HUES48 (cell line): ENCODE measurements around the gene OR2V1.
A peak's percentile ranks its signal among the peaks of the same experiment; 100 is the strongest.
"Not testable (repeated sequence)": the region's sequence is repeated elsewhere in the genome, so short reads cannot be mapped to it uniquely, and the experiment has no call there.

Experiments used
- H3K27ac ChIP-seq: one replicate; pipeline ENCODE4 v1.7.0; 2013; ENCODE audit warnings: low read depth, low read length, inconsistent platforms
- H3K27me3 ChIP-seq: 2 replicates; pipeline ENCODE4 v1.6.1; 2013; ENCODE audit warnings: mild to moderate bottlenecking, low read length; ENCODE audit not compliant: control insufficient read depth, insufficient read depth
- H3K36me3 ChIP-seq: 2 replicates; pipeline ENCODE4 v1.6.1; 2013; ENCODE audit warnings: low read length; ENCODE audit not compliant: control insufficient read depth, insufficient read depth
- H3K4me1 ChIP-seq: 2 replicates; pipeline ENCODE4 v1.6.1; 2013; ENCODE audit warnings: mild to moderate bottlenecking, low read length; ENCODE audit not compliant: control insufficient read depth, insufficient read depth
- H3K4me3 ChIP-seq: 2 replicates; pipeline ENCODE4 v1.5.1; 2013; ENCODE audit warnings: mild to moderate bottlenecking, low read depth, low read length
- H3K9ac ChIP-seq: 2 replicates; pipeline ENCODE4 v1.6.1; 2013; ENCODE audit warnings: mild to moderate bottlenecking, low read depth, low read length, moderate library complexity
- H3K9me3 ChIP-seq: 2 replicates; pipeline ENCODE4 v1.6.1; 2013; ENCODE audit warnings: low read length; ENCODE audit not compliant: control insufficient read depth, insufficient read depth

OR2V1 gene

DNA sequence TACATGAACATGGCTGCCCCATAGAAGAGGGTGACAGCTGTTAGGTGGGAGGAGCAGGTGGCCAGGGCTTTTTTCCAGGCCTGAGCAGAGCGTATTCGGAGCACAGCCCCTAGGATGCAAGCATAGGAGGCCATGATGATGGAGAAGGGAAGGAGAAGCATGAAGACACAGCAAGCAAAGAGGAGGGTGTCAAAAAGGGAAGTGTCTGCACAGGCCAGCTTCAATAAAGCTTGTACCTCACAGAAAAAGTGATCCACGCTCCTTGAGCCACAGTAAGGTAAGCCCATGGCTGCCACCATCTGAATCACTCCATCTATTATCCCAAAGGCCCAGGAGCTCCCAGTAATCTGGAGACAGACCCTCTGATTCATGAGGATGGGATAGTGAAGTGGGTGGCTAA is 6.4 kb downstream of the OR2V1 start:
- peaks cover 8% of the 10 kb centered on the region; the same call in 1 of the 2 replicates for H3K9me3 ChIP-seq
- no peak overlapping the region for H3K27ac ChIP-seq
- no peak overlapping the region for H3K4me3 ChIP-seq
- H3K36me3 ChIP-seq, result no peaks in the 10 kb centered on the region
- no peaks in the 10 kb centered on the region for H3K4me1 ChIP-seq
- no peak overlapping the region for H3K9ac ChIP-seq
- H3K27me3 ChIP-seq, result no peaks in the 10 kb centered on the region

DNA sequence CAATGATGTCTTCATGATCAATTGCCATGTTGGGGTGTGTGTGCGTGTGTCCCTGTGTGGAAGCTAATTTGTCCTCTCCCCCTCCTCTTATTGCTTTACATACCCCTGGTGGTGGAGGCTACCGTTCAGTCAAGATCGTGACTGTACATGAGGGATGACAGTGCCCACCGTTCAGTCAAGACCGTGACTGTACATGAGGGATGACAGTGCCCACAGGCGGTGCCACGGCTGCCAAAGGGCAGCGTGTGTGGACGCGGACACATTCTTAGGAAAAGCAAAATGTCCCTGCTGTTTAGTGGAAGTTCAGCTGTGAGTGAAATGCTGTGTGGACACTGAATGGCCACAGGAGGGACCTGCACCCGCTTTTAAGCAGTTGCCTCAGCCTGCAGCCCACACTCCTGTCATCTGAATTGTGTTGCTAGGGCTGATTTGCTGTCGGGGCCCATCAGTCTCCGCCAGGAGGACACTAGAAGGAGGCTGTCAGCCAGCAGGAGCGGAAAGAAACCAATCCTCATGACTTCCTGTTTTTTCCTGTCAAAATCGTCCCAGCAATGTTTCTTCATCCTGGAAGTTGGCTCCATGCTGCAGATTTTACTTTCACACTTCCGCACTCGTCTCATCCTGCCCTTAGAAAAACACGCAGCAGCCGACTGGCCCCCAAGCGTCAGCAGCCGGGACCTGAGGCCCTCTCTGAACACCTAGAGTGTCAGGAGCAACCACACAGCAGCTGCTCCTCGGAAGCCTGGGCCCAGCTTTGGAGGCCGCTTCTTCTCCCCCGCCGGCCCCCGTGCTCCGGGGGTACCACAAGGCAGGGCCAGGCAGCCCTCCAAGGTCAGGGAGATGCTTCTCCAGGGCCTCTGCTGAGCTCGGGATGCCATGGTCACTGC is 9.1 kb downstream of the OR2V1 start:
- no peak overlapping the region for H3K9ac ChIP-seq
- no peak overlapping the region for H3K4me3 ChIP-seq
- no peak overlapping the region for H3K27ac ChIP-seq
- H3K4me1 ChIP-seq, result no peaks in the 10 kb centered on the region
- no peaks in the 10 kb centered on the region for H3K36me3 ChIP-seq
- H3K27me3 ChIP-seq, result peaks cover 3% of the 10 kb centered on the region; the same call in 1 of the 2 replicates
- H3K9me3 ChIP-seq, result peaks cover 8% of the 10 kb centered on the region

DNA sequence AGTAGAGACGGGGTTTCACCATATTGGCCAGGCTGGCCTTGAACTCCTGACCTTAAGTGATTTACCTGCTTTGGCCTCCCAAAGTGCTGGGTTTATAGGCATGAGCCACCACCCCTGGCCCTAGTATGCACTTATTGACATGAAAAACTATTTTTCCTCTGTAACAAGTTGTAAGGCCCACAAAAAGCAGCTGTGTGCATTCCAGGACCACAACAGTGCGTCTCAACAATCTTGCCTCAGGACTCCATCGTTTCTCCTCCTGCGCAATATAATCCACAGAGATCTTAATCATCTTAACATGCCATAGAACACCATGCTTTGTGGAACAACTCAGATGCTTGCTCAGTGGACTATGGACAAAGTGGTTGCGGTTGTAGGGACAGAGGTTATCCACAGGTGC is 10.2 kb downstream of the OR2V1 start:
- Histone ChIP-seq H3K27ac (no peak overlapping the region), H3K4me3 (no peak overlapping the region), H3K4me1 (no peaks in the 10 kb centered on the region), H3K36me3 (no peaks in the 10 kb centered on the region), H3K9ac (no peak overlapping the region), H3K27me3 (peaks cover 11% of the 10 kb centered on the region), H3K9me3 (peaks cover 8% of the 10 kb centered on the region)

DNA sequence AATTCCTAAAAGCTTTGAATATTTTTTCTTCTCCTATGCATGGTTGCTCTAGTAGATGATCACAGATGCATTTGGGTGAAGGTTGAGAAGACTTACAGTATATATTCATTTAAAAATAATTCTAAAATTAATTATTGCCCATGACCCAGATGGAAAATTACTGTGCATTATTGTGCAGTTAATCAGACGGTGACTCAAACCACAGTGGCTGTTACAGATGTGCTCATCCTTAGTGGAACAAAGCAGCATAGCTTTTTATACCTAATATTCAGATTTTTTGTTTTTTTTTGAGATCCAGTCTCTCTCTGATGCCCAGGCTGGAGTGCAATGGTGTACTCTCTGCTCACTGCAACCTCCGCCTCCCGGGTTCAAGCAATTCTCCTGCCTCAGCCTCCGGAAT is 10.7 kb downstream of the OR2V1 start:
- no peaks in the 10 kb centered on the region for H3K4me1 ChIP-seq
- H3K4me3 ChIP-seq, result no peak overlapping the region
- no peaks in the 10 kb centered on the region for H3K36me3 ChIP-seq
- peaks cover 15% of the 10 kb centered on the region for H3K27me3 ChIP-seq
- H3K27ac ChIP-seq, result no peak overlapping the region
- H3K9me3 ChIP-seq, result peaks cover 8% of the 10 kb centered on the region
- H3K9ac ChIP-seq, result no peak overlapping the region

DNA sequence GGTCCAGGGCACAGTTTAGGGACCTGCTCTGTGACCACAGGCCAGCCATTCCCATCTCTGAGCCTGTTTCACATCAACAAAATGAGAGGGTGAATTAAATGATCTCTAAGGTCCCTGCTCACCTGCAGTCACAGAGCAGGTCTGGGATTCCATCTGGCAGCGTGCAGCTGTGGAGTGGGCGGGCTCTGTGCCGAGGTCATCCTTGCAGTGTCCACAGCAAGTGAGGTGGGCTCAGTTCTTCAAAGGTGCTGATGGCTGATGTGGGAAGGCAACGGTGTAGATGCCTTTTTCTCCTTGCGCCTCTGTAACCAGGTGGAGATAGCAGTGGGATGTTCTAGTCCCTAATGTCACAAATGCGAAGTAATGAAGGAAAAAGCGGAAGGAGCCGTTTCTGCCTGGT is 11.9 kb downstream of the OR2V1 start:
- peaks cover 27% of the 10 kb centered on the region for H3K27me3 ChIP-seq
- H3K27ac ChIP-seq, result no peak overlapping the region
- no peak overlapping the region for H3K9ac ChIP-seq
- peaks cover 8% of the 10 kb centered on the region for H3K9me3 ChIP-seq
- H3K4me1 ChIP-seq, result no peaks in the 10 kb centered on the region
- H3K36me3 ChIP-seq, result no peaks in the 10 kb centered on the region
- no peak overlapping the region for H3K4me3 ChIP-seq

DNA sequence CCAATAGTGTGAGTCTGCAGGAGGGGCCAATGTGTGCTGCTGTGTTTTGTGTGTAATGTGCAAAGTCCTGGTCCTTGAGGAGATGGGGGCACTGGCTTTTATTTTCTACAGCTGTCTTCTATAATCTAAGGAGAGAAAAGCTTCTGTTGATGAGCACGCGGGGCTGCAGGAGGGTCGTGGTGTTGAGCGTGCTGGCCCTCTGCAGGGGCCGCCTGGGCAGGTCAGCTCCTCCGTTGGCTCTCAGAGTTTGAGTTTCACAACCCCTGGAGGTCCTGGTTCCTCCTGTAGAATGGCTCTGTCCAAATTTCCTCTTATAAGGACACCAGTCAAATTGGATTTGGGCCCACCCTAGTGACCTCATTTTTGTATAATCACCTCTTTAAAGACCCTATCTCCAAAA is 12.6 kb downstream of the OR2V1 start:
- peaks cover 32% of the 10 kb centered on the region for H3K27me3 ChIP-seq

DNA sequence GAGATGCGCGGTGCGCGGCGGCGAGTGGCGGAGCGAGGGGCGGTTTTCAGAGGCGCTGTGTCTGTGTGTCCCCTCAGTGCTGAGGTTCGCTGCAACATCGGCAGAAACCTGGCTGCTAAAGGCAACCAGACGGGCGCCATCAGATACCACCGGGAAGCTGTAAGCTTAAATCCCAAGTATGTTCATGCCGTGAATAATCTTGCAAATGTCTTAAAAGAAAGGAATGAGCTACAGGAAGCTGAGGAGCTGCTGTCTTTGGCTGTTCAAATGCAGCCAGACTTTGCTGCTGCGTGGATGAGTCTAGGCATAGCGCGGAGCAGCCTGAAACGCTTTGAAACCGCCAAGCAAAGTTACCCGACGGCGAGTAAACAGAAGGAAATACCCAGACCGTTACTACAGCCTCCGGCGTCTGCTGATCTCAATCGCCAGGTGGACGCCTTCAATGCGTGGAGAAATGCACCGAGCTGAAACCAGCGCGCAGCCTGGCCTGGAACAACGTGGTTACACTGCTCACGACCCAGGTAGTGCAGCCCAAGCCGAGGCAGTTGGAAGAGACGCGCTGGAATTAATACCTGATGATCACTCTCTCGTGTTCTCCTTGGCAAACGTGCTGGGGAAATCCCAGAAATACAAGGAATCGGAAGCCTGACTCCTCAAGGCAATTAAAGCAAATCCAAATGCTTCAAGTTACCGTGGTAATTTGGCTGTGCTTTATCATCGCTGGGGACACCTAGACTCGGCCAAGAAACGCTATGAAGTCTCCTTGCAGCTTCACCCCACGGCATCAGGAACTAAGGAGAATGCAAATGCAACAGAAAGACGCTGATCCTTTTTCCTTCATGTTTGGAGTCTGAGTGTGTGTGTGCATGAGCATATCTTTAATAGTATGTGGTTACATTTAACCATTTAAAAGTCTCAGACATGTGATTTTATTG is 15.9 kb downstream of the OR2V1 start:
- Histone ChIP-seq H3K27ac (no peak overlapping the region), H3K9me3 (peaks cover 7% of the 10 kb centered on the region), H3K4me3 (peak overlapping the region; percentile 54), H3K4me1 (no peaks in the 10 kb centered on the region), H3K9ac (no peak overlapping the region; the same call in 1 of the 2 replicates), H3K27me3 (peaks cover 34% of the 10 kb centered on the region), H3K36me3 (no peaks in the 10 kb centered on the region)

More for the DNA sequence above, 12.6 kb downstream of the OR2V1 start:
- no peak overlapping the region for H3K27ac ChIP-seq
- no peaks in the 10 kb centered on the region for H3K36me3 ChIP-seq
- H3K4me3 ChIP-seq, result no peak overlapping the region
- H3K9me3 ChIP-seq, result peaks cover 8% of the 10 kb centered on the region
- H3K4me1 ChIP-seq, result no peaks in the 10 kb centered on the region
- H3K9ac ChIP-seq, result no peak overlapping the region

DNA sequence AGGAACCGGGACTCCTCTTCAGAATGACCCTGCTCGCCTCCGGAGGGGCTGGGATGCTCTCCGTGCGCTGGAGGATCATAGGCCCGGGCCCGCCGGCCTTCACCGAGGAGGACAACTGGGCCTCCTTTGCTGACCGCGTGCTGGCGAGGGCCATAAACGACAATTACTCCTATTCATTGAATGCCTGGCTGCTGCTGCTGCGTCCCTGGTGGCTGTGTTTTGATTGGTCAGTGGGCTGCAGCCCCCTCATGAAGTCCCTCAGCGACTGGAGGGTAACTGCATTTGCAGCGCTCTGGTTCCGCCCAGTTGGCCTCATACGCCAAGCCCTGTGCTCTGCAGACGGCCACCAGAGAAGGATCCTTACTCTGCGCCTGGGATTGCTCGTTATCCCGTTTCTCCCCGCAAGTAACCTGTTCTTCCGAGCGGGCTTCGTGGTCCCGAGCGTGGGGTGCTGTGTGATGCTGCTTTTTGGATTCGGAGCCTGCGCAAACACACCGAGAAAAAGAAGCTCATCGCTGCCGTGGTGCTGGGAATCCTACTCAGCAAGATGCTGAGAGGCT is 16.6 kb downstream of the OR2V1 start:
- Histone ChIP-seq H3K9ac (no peak overlapping the region), H3K36me3 (no peaks in the 10 kb centered on the region), H3K27me3 (peaks cover 34% of the 10 kb centered on the region), H3K27ac (no peak overlapping the region), H3K4me3 (peak overlapping the region; percentile 54), H3K9me3 (peaks cover 10% of the 10 kb centered on the region), H3K4me1 (no peaks in the 10 kb centered on the region)

DNA sequence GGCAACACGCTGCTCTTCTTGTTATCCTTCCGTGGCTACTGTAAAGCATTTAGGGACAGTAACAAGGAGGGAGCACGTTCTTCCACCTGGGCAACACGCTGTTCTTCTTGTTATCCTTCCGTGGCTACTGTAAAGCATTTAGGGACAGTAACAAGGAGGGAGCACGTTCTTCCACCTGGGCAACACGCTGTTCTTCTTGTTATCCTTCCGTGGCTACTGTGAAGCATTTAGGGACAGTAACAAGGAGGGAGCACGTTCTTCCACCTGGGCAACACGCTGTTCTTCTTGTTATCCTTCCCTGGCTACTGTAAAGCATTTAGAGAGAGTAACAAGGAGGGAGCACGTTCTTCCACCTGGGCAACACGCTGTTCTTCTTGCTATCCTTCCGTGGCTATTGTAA is 17.4 kb downstream of the OR2V1 start:
- peaks cover 34% of the 10 kb centered on the region for H3K27me3 ChIP-seq
- not testable (repeated sequence) for H3K9ac ChIP-seq, H3K9me3 ChIP-seq, H3K36me3 ChIP-seq, H3K27ac ChIP-seq, H3K4me3 ChIP-seq, H3K4me1 ChIP-seq

DNA sequence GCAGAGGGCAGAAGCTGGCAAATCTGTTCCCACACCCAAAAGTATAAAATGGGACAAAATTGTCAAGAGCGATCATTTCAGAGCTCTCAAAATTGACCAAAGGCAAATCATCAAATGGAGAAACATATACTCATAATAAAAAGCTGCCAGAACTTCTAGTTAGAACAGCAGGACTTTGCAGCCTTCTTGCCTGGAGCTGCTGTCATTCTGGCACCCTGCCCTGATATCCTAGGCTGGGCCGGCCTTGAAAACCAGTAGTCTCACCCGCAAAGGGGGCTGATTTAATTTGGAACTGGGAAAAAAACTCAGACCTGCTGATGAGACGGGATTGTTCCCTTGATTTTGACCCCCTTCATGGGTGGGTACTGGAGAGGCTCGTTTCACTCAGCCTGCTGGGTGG is 18.5 kb downstream of the OR2V1 start:
- H3K36me3 ChIP-seq, result no peaks in the 10 kb centered on the region
- peaks cover 7% of the 10 kb centered on the region for H3K9me3 ChIP-seq
- peaks cover 31% of the 10 kb centered on the region for H3K27me3 ChIP-seq
- no peaks in the 10 kb centered on the region for H3K4me1 ChIP-seq
- H3K9ac ChIP-seq, result no peak overlapping the region
- H3K27ac ChIP-seq, result no peak overlapping the region
- H3K4me3 ChIP-seq, result no peak overlapping the region
